Measurements from ENCODE around the gene DHX58.

DNA sequence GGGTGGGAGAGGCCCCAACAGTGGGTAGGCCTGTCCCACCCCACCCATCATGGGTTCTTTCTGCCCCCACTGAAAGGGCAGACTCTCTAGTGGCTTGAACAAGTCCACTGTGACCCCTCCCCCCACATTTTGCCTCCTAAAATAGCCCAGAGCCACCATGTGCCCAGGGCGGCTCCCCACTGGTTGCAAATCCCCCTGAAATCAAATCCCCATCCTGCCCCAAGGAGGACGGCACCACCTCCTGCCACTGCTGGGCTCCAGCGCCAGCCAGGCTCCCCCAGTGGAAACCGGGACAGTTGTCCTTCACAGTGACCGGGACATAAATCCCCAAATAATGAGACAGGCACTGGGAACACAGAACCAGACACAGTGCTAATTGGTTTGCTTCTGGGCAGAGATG is 34.8 kb downstream of the DHX58 start:
- no peak for TF ChIP-seq CTCF (IDR thresholded peaks at IDR 0.05)
- no peak for TF ChIP-seq SIN3A (IDR thresholded peaks at IDR 0.05; ENCODE audit: borderline replicate concordance, insufficient read depth, low read depth, low read length)
- no peak for TF ChIP-seq POLR2AphosphoS5 (IDR thresholded peaks at IDR 0.05; ENCODE audit: low read depth, low read length)
- TF ChIP-seq, protein P1, sequence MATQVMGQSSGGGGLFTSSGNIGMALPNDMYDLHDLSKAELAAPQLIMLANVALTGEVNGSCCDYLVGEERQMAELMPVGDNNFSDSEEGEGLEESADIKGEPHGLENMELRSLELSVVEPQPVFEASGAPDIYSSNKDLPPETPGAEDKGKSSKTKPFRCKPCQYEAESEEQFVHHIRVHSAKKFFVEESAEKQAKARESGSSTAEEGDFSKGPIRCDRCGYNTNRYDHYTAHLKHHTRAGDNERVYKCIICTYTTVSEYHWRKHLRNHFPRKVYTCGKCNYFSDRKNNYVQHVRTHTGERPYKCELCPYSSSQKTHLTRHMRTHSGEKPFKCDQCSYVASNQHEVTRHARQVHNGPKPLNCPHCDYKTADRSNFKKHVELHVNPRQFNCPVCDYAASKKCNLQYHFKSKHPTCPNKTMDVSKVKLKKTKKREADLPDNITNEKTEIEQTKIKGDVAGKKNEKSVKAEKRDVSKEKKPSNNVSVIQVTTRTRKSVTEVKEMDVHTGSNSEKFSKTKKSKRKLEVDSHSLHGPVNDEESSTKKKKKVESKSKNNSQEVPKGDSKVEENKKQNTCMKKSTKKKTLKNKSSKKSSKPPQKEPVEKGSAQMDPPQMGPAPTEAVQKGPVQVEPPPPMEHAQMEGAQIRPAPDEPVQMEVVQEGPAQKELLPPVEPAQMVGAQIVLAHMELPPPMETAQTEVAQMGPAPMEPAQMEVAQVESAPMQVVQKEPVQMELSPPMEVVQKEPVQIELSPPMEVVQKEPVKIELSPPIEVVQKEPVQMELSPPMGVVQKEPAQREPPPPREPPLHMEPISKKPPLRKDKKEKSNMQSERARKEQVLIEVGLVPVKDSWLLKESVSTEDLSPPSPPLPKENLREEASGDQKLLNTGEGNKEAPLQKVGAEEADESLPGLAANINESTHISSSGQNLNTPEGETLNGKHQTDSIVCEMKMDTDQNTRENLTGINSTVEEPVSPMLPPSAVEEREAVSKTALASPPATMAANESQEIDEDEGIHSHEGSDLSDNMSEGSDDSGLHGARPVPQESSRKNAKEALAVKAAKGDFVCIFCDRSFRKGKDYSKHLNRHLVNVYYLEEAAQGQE (IDR thresholded peaks at IDR 0.05; ENCODE audit: insufficient read depth in 1 of 2, low read depth in 2 of 2, low read length in 1 of 2) = no peak
